HG02938 (cell line): ENCODE results near the gene GUCY2C.
"Not testable (repeated sequence)": the region's sequence is repeated elsewhere in the genome, so short reads cannot be mapped to it uniquely, and the experiment has no call there.

ENCODE experiments used
- ATAC-seq: cut with Tn5 transposase; IDR thresholded peaks from one replicate; pipeline ENCODE4 v1.9.1; 2021; ENCODE audit warnings: mild to moderate bottlenecking, moderate library complexity; ENCODE audit not compliant: unreplicated experiment

GUCY2C gene

DNA sequence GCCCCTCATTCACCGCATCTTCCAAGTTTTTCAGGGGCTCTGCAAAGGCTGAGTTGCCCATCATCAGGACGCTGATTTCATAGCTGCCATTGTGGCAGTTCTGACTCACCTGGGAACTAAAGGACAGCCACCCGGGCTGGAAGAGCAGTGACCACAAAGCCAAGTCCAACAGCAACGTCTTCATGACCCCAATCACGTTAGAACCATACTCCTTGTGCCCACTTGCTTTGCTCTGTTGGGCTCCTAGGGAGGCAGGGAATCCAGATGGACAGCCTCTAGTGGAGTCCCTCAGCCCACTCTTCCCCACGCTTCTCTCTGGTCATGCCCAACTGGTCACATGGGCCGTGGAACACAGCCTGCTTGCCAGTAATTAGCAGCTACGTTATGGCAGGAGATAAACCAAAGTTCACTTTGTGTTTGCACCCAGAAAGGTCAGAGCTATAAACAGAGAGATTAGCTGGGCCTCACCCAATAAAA lies at the start of gene GUCY2C:
GUCY2C (minus strand) TSS at position 335 of the 477 bp plus-strand sequence; CDS start at position 184, 151 bp downstream.
- no peak for ATAC-seq

DNA sequence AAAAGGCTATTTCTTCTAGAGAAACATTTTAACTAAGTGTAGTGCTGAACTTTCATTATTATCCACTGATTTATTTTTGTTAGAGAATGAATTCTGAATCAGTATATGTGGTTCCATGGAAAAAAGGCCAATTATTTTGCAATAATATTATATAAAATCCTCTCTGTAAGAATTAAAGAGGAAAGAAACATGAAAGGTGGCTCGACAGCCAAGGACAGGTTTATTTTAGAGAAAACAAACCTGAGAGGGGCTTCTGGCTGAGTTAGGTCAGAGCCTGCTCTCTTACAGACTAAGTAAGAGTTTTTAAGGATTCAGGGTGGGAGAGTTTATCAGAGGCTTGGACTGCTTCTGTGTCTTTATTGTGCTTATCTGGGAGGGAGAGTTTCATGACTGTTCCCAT lies 46.7 kb upstream of the GUCY2C start:
- ATAC-seq = no peak

DNA sequence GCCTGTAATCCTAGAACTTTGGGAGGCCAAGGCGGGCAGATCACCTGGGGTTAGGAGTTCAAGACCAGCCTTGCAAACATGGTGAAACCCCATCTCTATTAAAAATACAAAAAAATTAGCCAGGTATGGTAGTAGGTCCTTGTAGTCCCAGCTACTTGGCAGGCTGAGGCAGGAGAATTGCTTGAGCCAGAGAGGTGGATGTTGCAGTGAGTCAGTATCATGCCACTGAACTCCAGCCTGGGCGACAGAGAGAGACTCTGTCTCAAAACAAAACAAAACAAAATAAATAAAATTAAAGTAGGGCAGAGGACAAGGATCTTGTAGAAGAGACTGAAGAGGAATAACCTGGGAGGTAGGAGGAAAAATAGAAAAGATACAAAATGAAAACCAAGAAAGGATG lies 45.5 kb upstream of the GUCY2C start:
- no peak for ATAC-seq

DNA sequence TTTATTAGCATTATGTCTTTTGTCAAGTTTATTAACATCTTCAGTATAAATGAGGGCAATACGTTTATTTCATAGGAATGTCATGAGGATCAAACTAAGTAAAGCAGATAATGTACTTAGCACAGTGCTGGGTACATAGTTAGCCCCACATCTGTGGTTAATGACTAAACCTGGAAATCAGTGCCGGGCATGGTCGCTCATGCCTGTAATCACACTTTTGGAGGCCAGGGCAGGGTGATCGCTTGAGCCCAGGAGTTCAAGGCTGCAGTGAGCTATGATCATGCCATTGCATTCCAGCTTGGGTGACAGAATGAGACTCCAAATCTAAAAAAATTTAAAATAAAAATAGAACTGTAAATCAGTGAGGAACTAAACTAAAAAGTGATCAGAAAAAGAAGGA lies 44.8 kb upstream of the GUCY2C start:
- ATAC-seq = no peak

DNA sequence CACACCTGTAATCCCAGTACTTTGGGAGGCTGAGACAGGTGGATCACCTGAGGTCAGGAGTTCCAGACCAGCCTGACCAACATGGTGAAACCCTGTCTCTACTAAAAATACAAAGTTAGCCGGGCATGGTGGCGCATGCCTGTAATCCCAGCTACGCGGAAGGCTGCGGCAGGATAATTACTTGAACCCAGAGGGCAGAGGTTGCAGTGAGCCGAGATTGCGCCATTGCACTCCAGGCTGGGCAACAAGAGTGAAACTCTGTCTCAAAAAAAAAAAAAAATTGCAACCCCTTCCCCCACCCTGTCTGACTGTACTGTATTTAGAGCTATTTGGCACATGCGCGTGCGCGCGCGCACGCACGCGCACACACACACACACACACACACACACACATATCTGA lies 40.0 kb upstream of the GUCY2C start:
- not testable (repeated sequence) for ATAC-seq

DNA sequence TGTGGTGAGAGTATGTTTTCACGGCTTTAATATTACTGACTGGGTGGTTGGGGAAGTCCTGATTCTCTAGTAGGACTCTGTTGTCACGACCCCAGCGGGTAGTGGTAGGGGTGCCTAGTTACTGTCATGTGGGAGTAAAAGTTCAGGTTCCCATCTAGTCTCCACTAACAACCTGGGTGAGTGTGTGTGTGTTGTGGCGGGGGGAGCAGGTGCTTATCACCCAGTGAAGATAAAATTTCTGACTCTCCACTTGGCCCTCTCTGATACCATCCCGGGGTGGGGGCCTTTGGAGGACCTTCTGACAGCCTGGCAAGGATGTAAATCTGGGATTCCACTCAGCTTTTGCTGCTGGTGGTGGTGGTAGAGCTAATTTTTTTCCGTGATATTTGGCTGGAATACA lies 35.4 kb upstream of the GUCY2C start:
- no peak for ATAC-seq

DNA sequence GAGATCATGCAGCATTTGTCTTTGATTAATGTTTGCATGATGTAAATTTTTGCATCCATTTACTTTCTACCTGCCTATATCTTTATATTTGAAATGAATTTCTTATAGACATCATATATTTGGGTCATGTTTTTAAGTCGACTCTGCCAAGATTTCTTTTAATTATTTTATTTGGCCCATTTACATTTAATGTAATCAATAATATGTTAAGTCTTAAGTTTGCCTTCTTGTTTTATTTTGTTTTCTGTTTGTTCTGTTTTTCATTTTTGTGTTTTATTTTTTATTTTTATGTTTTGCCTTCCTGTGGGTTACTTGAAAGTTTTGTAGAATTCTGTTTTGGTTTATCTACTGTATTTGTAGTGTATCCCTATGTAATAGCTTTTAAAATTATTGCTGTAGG lies 33.2 kb upstream of the GUCY2C start:
- ATAC-seq = no peak

DNA sequence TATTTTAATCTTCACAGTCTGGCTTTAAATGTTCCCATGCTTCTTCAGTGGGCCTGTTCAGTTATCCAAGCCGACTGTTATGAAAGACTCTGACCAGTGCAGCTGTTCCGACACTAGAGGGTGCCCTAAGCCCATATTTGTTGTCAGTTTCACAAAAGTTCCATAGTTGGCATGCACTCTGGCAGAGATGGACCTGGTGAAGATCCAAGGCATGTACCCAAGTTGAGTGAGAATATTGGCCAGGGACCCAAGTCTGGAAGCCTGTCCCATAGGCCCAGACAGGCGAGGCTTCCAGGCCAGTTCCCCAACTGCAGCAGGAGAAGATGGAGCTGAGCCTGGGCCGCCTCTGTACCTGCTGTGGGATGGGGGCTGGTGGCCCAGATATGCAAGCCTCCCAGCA lies 27.4 kb upstream of the GUCY2C start:
- no peak for ATAC-seq

DNA sequence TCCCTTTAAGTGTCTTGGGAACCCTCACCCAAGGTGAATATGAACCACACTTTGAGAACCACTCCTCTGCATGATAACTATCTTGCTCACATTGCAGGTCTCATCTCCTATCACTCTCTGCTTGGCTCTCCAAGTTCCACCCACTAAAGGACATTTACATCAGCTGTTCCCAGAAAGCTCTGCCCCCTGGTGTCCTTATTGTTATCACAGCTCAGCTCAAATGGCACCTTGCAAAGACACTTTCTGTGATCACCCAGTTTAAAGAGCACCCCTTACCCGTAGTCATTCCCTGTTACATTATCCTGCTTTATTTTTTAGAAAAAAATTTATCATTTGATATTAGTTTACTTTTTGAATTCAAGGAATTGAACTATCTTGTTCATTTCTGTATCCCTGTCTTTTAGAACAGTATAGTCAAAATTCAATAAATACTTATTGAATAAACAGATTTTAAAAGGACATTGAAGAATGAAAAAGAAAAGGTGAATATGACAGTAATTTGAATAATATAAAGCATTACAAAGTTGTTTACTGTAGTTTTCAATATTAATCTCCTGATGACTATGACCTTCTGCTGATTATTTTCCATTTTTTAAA lies 20.5 kb upstream of the GUCY2C start:
- ATAC-seq = peak; percentile 58

DNA sequence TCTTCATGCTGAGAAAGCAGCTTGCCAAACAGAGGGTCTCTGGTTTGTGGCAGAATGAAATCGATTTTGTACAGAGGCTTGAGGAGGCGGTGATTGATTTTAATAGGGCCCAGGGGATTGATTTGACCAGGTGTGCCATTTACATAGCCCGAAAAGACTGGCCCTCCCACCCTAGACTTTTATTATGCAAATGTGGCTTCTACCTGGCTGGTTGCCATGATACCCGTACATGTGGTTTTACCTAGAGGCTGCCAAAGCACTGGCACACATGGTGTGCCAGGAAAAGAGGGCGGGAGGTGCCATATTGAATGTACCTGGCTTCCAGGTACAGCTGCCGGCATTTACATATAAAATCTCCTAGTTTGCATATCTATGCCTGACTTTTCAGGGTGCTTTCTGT lies 18.0 kb upstream of the GUCY2C start:
- ATAC-seq = no peak

DNA sequence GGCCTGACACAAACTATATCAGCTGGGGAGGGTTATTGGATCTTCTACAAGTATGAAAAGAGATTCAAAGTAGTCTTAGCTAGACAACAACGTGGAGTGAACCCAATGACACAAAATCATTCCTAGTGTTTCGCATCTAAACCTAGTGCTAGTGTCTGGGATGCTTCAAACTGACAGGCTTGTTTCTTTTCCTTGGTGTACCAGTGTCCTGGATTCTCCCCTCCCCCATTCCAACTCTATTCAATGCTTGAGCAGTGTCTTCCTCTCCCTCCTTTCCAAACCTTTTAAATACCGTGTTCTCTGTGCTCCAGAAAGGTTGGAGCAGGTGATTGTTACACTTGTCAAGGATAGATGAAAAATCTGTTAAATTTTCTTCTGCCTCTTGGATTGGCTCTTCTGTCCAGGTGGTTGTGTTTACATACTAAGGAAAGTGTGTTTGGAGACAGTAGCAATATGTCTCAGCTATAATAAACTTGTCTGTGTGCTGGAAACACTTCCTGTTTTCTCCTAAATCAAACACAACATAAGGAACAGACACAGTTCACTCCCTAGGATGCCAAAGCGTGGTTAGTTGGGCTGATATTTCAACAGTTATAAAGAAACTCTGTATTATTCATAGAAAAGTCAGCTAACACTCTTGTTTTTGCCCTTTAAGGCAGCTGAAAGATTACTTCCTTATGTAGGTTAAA lies 14.4 kb upstream of the GUCY2C start:
- no peak for ATAC-seq

DNA sequence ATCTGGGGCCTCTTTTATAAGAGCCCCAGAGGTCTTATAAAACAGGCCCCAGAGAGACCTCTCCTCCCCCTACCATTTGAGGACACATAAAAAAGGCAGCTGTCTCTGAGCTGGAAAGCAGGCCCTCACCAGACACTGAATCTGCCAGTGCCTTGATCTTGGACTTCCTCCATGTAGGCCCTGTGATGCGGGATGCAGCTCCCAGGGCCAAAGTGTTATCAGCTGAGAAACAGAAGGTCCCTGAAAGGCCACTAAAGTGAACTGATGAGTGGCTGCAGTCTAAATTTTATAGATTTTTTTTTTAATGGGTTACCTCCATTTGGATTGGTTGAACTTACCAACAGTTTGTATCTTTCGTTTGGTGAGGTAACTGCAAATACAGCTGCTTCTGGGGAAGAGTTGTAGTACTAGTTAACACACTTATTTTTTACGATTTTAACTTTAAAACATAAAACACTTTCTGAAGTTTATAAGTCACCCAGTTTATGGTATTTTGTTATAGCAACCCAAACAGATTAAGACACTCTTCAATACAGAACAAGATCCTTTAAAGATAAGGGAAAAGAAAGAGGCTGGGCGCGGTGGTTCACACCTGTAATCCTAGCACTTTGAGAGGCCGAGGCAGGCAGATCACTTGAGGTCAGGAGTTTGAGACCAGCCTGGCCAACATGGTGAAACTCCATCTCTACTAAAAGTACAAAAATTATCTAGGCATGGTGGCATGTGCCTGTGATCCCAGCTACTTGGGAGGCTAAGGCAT lies 5.6 kb upstream of the GUCY2C start:
- no peak for ATAC-seq

DNA sequence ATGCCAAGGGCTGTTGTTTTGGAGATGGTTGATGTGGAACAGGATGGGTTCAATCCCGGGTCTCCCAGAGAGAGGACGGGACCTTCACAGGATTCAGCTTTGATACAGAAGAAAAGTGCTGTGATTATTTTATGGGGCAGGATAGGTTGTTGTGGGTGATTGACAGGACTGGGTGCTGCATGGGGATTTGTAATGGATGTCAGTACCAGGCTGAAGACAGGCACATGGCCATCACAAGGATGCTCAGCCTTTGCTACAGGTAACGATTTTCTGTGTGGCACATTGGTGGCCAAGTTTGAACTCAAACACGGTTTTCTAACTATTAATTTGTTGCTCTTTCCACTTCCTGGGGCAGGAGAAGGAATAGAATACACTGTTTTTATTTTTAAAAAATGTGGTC lies 4.5 kb upstream of the GUCY2C start:
- no peak for ATAC-seq

DNA sequence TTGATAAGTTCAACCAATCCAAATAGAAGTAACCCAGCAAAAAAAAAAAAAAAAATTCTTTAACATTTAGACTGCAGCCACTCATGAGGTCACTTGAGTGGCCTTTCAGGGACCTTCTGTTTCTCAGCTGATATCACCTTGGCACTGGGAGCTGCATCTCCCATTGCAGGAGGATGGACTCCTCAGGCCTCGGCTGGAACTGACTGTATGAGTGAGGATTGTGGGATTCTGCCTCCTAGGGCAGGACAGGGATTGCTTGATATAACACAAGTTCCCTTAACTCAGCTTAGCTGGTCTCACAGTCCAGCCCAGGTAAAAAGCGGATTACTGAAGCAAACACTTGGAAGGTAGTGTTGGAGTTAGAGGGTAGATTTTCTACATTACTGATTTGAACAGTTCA lies 3.5 kb upstream of the GUCY2C start:
- no peak for ATAC-seq

DNA sequence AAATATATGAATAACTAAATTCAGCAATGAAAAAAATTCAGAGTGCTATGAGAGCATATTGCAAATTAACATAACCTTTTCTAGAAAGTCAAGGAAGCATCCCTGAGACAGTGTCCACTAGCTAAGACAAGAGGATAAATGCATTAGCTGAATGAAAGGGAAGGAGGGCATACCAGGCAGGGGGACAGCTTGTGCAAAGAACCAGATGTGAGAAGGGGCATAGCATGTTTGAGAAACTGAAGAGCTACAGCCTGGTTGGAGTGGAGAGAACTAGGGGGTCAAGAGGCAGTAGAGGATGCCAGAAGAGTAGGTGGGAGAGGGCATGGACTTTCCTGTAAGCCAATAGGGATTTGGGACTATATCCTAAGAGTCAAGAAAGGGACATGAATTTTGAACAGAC lies 2.2 kb upstream of the GUCY2C start:
- no peak for ATAC-seq

DNA sequence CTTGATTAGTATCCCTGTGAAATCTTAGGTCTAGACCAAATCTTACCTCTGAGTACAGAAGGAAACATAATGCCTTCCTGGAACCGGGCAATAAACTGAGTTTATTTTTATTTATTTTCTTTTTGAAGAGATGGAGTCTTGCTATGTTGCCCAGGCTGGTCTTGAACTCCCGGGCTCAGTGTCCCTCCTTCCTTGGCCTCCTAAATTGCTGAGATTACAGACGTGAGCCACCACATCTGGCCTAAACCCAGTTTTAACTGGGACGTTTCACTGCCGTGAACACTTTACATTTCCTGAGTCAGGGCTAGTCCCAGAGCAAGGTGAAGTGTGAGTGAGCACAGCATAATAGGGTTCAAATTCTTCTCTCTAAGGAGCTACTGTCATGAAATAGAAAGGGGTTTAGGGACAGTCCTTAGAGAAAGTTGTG lies 671 bp downstream of the GUCY2C start:
- ATAC-seq = no peak

DNA sequence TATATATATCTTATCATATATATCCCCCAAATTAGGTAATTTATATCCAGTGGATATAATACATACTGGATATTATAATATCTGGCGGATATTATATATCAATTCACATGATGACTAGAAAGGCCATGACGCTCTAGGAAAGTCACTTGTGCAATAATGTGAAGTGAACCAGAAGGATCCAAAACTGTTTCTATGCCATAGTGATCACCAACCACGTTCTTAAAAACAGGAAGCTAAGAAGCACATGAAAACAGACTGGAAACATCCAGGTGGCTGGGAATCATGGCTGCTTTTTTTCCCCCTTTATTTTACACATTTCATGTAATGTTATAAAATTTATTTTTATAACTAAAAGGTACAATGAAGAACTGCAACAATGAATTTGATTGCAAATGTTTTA lies 1.4 kb downstream of the GUCY2C start:
- no peak for ATAC-seq

DNA sequence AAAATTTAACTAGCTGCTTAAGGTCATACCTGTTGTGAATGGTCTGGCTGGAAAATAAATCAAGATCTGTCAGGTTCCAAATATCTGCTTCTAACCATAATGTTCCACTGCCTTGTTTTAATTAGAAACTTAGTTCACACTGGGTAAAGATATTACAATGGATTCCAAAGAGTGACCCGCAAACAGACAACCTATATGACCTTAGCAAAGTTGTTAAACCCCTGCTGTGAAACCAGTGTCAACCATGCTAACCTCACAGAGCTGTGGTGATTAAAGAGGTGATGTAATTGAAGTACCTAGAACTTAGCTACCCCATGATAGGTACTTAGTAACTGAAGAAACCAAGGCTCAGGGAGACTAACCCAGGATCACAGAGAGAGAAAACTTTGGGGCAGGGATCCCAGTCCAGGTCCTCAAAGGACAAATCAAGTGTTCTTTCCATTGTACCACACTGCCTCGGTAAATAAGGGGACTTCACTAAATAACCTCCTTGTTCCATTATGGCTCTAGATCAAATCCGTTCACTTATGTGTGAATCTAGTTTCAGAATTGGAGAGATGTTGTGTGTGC lies 2.2 kb downstream of the GUCY2C start:
- ATAC-seq = no peak

DNA sequence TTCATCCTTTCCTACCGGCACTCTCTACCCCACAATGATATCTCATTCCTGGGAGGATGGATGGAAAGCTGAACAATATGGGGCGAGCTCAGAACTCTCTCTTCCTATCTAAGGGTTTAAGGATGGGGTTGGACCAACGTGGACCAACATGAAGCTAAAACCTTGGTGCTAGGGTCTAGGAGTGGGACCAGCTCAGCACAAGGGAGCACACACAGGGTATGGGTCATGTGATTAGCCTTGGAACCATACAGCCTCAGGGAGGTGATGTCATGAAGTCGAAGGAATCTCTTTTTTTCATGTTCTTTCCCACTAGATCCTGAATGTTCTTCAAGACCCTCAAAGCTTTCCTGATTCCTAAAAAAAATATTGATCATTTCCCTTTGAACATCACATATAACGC lies 3.3 kb downstream of the GUCY2C start:
- no peak for ATAC-seq

DNA sequence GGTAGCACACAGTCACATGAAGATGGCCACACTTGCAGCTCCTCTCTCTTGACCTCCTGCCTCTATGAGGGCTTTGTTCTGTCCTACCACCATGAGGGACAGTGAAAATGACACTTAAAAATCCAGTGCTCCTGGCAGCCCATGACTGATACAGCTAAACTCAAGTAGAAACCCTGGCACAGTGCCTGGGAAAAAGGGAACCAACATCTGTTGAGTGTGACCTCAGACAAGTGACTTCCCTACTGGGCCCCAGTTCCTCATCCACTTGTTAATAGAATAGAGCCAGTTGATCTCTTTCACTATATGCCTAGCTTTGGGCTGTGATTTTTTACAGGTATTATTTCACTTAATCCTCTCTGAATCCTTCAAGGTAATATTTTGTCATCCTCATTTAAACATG lies 4.8 kb downstream of the GUCY2C start:
- ATAC-seq = no peak

DNA sequence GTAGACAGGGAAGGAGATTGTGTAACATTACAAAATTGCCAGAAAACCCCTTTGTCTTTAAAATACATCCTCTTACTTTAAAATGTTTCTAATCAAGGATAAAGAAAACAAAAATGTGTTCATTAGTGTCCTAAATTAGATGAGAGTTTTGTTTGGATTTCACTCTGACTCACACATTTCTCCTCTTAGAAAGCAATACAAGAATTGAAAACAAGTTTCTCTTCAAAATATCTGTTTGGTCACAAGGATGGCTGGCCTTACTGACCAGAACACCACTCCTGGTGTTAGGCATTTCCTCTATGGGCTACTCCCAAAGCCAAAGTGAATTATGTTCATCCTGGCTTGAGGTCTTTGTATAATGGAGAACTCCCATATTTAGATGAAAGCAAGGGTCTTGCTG lies 6.4 kb downstream of the GUCY2C start:
- ATAC-seq = no peak

DNA sequence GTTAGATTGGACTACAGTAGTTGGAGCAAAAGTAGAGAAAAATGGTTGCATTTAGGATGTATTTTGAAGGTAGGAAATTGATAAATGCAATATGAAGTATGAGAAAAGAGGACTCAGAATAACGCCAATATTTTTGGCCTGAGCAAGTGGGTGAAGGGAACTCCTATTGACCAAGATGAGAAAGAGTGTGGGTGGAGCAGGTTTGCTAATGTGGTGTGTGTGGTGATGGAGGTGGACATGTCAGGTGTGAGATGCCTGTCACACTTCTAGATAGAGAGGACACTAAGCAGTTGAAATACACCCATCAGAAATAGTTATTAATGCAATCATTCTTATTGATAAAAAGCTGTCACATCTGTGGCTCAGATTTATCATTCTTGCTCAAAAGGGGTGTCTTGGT lies 7.3 kb downstream of the GUCY2C start:
- no peak for ATAC-seq
